Stimulated activated CD4-positive, alpha-beta T cell treated with anti-CD3 and anti-CD28 coated beads, Interleukin-1b, Interleukin-23, amount 100 ng/mL, for 24 hours (primary cell): ENCODE measurements around the gene CROCC2.

Source experiments
- DNase-seq, 4 experiments: peaks; one replicate each; pipeline ENCODE4 v3.0.0-alpha.2; 2020; ENCODE audit warnings: low read depth in 4 of 4, low spot score in 1 of 4

CROCC2 gene

DNA sequence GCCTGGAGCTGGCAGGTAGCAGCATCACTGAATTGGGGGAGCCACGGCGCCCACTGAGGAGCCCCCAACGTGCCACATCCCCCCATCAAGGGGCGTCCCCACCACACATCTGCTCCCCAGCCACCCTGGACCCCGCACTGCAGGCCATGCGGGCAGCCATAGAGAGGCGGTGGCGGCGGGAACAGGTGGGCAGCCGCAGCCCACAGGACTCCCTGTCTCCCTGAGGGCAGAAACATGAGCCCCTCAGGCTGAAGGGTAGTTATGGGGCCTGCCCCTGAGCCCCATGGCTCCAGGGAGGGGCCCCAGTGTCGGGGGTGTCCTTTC lies 26.6 kb downstream of the CROCC2 start:
- no peak for DNase-seq

DNA sequence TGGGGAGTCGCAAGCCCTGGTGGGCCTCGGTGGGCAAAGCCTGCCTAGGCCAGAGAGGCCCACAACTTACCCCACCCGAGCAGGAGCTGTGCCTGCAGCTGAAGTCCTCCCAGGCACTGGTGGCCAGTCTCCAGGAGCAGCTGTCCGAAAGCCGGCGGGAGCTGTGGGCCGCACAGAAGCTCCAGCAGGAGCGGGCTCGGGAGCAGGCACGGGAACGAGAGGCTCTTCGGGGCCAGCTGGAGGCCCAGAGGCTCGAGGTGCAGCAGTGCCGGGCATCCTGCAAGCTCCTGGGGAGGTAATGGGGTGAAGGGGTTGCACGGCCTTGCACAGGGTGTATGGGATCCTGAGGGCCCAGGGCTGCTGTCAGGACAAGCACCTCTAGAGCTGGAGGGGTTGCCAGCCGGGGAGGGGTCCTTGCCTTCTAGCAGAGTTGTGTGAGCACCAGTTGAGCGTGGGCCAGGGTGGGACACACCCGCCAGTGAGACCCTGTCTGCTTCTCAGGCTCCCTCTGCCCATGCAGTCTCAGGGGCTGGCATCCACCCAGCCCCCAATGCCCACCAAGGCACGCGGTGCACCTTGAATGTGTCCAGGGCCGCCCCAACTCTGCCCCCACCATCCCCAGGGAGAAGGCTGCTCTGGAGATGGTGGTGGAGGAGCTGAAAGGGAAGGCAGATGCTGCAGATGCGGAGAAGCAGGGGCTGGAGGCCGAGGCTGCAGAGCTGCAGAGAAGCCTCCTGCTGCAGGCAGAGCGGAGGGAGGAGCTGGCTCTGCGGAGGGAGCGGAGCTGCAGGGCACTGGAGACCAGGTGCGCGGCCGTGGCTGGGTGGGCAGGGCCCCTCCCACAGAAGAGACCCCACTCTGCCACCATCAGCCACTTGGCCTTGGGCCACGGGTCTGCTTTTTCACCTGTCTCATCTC lies 27.2 kb downstream of the CROCC2 start:
- no peak for DNase-seq

DNA sequence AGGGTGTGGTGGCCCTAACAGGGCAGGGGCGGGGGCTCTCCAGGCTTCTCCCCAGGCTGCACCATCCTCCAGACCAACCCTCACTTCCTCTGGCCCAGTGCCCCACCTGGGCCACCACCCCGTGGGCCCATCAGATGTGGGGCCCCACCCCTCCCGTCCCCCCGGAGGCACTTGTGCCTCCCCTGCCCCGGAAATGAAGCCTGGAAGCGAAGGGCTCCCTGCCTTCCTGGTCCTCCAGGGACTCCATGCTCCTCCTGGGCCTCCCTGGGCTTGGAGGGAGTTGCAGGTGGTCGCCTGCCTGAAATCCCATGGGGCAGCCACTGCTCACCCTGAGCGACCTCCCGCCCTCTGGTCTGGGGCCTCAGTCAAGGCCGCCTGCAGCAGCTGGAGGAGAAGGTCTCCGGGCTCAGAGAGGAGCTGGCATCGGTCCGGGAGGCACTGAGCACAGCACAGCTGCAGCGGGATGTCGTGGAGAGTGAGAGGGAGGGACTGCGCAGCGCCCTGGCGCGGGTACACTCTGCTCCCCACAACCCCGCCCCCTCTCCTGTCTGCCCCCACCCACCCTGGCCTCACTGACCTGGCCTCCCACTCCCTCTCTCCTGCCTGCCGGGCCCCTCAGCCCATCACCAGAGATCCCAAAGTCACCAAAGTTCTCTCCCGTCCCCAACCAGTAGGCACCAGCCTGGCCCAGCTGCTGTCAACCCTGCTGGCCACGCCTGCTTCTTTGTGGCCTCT lies 28.0 kb downstream of the CROCC2 start:
- DNase-seq = no peak

DNA sequence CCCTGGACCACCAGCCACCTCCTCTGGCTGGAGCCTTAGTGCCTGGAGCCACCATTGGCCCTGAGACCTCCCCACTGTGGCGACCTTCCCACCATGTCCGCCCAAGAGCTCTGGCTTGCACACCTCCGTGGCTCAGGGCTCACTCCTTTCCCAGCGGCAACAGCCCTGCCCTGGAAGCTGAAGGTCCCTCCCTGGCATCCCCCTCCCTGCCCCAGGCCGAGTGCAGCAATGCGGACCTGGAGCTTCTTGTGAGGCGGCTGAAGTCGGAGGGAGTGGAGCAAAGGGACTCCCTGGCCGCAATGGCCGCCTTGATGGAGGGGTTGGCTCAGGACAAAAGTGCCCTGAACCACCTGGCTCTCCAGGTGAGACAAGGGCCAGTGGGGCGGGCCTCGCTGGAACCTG lies 28.6 kb downstream of the CROCC2 start:
- no peak for DNase-seq

DNA sequence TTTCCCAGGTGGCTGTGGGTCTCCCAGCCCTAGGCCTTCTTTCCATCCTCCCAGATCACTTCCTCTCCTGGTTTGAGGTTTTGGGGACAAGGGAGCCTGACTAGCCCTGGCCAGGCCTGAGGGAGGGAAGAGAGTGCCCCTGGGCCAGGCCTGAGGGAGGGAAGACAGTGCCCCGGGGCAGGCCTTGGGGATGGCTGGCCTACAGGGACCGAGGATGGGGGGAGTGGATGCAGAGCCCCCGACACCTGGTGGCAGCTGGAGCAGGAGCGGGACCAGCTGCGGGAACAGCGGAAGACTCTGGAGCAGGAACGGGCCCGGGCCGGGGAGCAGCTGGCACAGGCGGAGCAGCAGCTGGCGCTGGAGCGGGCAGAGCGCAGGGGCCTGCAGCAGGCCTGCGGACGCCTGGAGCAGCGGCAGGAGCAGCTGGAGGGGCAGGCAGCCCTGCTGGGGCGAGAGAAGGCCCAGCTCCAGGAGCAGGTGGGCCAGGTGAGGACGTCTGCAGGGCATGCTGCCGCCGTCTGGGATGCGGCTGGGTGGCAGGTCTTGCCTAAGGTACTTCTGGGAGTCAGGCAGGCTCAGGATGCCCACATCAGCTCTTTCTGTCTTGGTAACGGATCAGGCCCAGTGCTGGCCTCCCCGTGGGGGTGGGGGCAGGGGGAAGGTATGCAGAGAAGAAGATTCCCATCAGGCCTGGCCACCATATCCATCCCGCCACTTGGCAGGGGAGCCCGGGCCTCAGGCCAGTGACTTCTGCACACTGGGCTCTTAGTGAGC lies 29.2 kb downstream of the CROCC2 start:
- DNase-seq = no peak

DNA sequence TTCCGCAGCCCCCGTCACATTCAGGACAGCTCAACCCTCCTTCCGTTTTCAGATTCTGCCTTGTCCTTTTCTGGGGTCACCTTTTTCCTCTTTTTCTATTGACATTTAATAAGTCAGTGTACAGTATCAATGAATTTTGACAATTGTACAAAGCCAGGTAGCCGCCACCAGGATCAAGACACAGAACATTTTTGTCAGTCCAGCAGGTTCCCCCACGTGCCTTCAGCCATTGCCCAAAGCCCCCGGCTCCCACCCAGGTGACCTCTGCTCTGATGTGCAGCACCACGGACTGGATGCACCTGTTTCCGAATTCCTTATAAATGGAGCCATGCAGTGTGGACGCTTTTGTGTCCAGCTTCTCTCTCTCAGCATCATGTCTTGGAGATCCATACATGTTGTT lies 30.0 kb downstream of the CROCC2 start:
- DNase-seq = no peak

DNA sequence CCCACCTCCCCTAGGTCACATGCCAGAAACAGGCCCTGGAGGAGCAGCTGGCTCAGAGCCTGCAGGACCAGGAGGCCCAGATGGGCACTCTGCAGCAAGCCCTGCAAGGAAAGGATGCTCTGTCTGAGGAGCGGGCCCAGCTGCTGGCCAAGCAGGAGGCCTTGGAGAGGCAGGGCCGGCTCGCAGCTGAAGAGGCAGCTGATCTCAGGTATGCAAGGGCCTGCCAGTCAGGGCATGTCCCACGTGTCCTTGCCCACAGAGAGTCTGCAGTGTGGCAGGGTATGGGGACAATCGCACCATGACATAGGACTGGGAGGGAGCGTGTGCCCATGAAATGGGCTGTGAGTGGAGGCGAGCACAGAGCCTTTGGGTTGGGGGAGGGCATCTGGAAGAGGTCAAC lies 39.9 kb downstream of the CROCC2 start:
- no peak for DNase-seq

DNA sequence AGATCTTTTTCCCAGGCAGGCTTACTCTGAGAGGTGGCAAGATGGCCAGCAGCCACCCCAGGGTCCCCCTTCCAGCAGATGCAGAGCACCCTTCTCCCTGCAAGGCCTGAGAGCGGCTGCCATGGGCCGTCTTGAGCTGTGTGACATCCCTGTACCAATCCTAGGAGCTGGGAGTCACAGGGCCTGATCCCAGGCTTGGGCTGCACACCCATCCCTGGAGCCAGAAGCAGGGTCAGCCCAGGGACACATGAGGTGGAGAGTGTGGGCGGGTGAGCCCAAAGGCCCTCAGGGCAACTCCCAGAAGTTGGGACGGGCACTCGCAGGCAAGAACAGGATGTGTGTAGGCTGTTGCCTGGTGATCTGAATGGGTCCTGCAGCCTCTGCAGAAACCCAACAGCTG lies 40.5 kb downstream of the CROCC2 start:
- DNase-seq = no peak

DNA sequence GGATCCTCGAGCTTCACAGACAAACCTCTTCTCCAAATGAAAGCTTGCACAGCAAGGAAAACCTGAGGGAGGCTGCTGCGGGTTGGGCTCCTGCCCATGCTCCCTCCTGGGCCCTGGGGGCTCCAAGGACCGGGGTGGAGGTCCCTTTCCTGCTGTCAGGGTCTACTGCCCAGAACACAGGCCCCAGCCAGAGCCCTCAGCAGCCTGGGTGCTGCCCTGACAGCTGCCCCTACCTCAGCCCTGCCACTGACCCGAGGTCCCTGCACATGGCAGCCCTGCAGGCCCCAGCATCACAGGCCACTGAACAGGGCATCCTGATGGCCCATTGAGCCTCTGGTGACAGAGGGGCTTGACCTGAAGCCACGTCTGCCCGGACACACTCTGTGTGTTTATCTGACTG lies 41.0 kb downstream of the CROCC2 start:
- DNase-seq = no peak

DNA sequence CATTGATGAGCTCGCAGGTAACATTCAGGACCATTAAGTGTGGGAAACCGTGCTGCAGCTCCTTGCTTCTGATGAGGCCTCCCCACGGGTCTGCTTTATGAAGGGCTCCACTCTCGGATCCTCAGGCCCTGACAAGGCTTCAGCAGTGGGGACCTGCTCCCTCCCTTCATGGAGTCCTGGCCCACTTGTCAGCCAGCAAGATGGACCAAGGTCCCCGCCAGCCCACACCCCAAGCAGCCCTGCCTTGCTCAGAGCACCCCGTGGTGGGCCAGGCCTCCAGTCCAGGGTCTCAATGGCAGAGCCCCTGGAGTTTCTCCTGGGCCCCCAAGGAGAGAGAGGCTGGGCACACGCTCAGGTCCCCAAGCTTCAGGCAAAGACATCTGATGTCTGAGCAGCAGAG lies 41.5 kb downstream of the CROCC2 start:
- DNase-seq = no peak

DNA sequence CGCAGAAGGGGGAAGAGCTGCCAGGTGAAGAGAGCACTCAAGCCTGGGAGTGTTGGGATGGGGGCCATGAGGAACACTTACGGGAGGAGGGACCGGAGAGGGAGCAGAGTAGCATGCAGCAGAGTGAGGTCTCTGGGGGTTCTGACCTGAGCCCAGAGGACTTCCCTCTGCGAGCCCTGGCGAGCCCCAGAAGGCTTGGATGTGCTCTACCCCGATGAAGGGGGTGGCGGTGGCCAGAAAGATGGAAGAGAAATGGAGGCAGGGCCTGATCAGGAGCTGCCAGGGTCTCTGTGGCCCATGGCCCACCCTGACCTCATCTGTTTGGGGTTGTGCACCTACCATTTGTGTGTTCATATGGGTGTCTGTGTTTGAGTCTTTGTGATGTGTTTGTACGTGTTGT lies 42.0 kb downstream of the CROCC2 start:
- no peak for DNase-seq

DNA sequence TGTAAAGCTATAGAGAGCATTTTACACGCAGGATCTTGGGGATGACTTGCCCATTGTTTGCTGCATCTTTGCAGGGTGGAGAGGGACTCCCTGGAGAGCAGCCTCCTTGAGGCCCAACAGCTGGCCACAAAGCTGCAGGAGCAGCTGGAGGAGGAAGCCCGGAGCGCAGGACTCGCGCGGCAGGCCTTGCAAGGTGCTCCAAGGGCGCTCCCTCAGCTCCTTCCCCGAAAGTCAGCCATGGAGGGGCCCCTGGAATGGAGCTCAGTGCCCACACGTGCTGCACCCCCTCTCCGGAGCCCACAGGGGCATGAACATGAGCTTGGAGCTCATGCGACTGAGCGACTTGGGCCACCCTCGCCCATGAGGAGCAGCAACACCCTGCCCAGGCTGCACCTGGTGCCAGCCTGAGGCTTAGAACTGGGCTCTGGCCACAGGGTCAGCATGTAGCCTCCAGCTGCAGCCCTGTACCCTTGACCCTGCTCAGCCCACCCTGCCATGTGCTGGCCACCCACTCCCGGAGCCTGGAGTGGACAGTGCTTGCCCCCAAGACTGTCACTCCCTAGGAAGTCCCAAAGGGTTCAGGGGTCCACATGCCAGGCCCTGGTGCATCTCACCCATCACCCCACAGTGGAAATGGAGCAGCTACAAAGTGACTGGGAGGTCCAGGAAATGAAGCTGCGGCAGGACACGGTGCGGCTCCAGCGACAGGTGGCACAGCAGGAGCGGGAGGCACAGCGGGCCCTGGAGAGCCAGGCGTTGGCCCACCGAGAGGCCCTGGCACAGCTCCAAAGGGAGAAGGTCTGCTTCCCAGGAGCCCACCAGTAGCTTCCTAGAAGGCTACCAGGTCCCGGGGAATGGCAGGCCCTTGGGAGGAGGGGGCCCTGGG lies 43.0 kb downstream of the CROCC2 start:
- DNase-seq = no peak

DNA sequence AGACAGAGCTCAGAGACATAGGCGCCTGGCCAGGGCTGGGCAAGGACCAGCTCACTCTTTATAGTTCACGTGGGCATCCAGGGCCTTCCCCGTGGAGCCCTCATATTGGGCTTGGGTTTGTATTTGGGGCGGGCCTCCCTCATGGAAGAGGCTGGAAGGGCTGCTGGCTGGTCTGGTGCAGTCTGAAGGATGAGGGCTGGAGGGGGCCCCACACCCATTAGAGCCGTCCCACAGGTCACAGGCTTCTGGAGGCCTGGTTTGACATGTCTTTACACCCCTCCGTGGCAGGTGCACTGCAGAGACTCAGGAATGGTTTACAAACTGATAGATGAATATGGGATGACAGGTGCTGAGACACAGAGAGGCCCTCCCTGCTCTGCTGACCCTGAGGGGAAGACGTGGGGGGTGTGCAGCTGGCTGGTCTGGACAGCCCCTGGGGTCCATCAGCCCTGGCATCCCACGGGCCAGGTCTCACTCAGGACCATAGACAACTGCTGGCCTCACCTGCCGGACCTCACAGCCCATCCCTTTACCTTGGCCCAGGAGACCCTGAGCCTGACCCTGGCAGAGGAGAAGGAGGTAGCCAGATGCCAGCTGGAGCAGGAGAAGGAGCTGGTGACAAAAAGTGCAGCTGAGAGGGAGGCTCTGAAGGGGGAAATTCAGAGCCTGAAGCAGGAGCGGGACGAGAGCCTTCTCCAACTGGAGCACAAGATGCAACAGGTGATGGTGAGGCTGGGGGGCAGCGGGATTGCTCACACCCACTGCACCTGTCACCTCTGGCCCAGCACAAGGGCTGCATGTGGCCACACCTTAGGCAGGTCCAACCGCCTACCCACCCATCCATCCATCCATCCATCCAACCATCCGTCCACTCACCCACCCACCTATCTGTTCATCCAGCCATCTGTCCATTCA lies 43.9 kb downstream of the CROCC2 start:
- no peak for DNase-seq

DNA sequence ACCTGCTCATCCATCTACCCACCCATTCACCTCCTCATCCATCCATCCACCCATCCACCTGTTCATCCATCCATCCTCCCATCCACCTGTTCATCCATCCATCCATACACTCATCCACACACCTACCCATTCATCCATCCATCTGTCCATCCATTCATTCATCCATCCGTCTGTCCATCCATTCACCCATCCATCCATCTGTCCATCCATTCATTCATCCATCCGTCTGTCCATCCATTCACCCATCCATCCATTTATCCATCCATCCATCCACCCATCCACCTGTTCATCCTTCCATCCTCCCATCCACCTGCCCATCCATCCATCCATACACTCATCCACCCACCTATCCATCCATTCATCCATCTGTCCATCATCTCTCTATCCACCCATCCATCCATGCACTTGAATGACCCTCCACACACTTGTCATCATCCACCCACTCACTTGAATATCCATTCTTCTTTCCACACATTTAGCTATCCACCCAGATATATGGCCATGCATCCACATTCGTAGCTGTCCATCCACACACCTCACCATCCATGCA lies 45.0 kb downstream of the CROCC2 start:
- DNase-seq = no peak

DNA sequence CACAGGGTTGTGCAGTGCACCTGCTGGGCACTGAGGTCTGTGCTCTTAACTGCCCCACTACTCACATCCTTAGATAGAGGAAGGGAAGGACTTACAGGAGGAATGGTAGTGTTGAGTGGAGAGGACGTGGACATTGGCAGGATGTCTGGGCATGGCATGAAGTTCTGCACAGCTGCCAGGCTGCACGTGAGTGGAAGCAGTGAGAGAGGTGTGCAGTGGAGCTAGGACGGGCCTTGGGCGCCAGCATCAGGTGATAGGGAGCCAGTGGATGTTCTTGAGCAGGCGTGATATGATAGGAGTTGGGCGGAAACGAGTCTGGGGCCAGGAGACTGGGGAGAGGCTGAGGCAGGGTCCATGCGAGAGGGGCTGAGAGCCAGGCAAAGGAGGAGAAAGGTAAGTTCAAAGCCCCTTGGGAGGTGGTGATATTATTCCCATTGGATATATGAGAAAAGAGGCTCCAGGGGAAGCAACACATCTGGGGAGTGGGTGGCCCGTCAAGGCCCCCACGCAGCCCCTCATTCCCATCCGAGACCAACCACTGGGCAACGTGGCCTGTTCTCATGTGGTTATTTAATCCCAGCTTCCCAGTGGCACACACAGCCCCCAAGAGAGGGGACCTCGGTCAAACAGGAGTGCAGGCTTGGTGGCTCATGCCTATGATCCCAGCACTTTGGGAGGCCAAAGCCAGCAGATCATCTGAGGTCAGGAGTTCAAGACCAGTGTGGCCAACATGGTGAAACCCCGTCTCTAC lies 46.5 kb downstream of the CROCC2 start:
- DNase-seq = no peak

DNA sequence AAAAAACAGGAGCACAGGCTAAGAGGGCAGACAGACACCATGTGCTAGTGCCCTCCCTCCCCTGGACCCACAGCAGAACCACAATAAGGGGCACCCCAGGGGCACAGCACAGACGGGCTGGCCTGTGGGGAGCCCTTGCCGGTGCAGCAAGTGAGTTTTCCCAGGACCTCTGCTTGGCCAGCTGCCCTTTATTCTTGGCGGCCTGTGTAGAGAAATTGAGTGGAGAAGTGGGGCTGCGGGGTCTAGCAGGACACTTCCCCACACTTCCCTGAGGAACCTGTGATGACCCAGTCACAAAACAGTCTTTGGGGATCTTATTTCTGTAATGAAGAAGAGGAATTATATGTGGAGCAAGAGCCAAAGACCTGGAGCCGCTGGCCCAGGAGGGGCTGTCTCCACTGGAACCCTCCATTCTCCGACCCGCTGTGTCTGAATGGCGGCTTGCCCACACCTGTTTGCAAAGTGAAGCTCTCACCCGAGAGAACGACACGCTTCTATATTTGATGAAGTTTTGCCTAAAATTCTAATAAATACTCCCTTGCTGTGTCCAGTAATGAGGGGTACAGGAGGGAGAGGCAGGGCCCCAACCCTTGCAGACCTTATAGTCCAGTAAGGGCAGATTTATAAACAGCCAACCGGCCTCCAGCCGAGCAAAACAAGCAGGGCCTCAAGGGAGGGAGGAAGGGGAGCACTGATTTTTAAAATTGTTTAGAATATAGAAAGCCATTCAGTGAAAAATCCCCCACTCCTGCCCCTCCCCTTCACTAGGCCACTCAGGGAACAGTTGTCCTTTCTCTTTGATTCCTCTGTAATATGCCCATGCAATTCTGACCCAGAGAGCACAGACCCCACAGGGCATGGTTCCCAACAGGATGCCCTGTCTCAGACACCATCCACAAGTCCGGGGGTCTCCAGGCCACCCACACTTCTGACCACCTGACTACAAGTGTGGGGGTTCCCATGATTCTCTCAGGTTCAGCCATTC lies 47.6 kb downstream of the CROCC2 start:
- DNase-seq = no peak

DNA sequence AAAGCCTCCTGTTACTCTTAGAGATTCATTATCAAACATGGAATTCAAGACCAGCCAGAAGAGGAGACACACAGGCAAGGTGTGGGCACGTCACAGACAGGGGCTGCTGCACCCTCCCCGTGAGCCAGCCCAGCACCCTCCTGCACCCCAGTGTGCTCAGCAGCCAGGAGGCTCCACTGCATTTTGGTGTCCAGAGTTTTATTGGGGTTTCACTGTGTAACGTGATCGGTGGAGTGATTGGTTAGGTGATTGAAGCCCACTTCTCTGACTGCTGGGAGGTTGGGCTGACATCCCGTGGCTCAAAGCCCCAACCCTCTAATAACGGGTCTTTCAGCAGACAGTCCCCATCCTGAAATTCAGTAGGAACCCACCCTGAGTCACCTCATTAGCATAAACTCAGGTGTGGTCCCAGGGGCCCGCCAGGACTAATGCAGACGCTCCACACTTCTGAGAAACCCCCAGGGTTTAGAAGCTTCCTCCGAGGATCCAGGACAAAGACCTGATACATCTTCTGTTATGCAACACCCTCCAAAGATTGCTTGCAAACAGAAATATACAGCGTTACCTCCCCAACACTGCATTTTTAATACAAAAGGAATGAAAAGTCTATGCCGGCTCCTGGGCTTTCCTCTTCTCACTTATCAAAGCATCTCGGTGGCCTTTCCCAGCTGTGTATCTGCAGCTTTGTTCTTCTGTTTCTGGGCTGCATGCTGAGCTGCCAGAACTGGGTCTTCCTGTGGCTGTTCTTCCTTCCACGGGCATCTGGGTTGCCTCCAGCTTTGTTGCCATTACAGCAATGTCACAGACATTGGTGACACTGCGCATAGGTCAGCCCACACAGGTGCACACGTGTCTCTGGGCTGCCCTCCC lies 48.5 kb downstream of the CROCC2 start:
- no peak for DNase-seq
